ENCODE data around the gene GRN.

Gene GRN

GRCh38 chr17:44358066-44358465 is 13.0 kb downstream of the GRN start:
- no peak overlapping the region for H3K4me3 ChIP-seq (ENCODE audit: severe bottlenecking)
- ATAC-seq (ENCODE audit: low read depth) (no peak), DNase-seq (ENCODE audit: low spot score) (no peak)
- H3K27me3 ChIP-seq (ENCODE audit: insufficient read depth, poor library complexity, severe bottlenecking): no peaks in the 10 kb centered on the region
- H3K9me3 ChIP-seq (ENCODE audit: severe bottlenecking): no peaks in the 10 kb centered on the region
- H3K4me1 ChIP-seq (ENCODE audit: insufficient read depth, poor library complexity, severe bottlenecking): no peaks in the 10 kb centered on the region
- H3K36me3 ChIP-seq (ENCODE audit: low read depth): no peaks in the 10 kb centered on the region
- no peak for TF ChIP-seq CTCF (IDR thresholded peaks at IDR 0.05; ENCODE audit: poor library complexity, severe bottlenecking)
- no peak overlapping the region for H3K27ac ChIP-seq (ENCODE audit: poor library complexity, severe bottlenecking)

- Histone ChIP-seq H3K9me3 (ENCODE audit: severe bottlenecking) (no peaks in the 10 kb centered on the region), H3K4me3 (ENCODE audit: severe bottlenecking) (no peak overlapping the region), H3K4me1 (ENCODE audit: insufficient read depth, poor library complexity, severe bottlenecking) (no peaks in the 10 kb centered on the region), H3K36me3 (ENCODE audit: low read depth) (no peaks in the 10 kb centered on the region), H3K27me3 (ENCODE audit: insufficient read depth, poor library complexity, severe bottlenecking) (no peaks in the 10 kb centered on the region), H3K27ac (ENCODE audit: poor library complexity, severe bottlenecking) (no peak overlapping the region)
- DNase-seq (ENCODE audit: low spot score) (no peak), ATAC-seq (ENCODE audit: low read depth) (no peak)
- no peak for TF ChIP-seq CTCF (IDR thresholded peaks at IDR 0.05; ENCODE audit: poor library complexity, severe bottlenecking)
These were observed 13.9 kb downstream of the GRN start for GRCh38 chr17:44359006-44359405.

- no peak overlapping the region for H3K27ac ChIP-seq (ENCODE audit: poor library complexity, severe bottlenecking)
- no peak for ATAC-seq (ENCODE audit: low read depth)
- no peaks in the 10 kb centered on the region for H3K36me3 ChIP-seq (ENCODE audit: low read depth)
- no peak for DNase-seq (ENCODE audit: low spot score)
- H3K27me3 ChIP-seq (ENCODE audit: insufficient read depth, poor library complexity, severe bottlenecking): no peaks in the 10 kb centered on the region
- no peaks in the 10 kb centered on the region for H3K9me3 ChIP-seq (ENCODE audit: severe bottlenecking)
- TF ChIP-seq CTCF (IDR thresholded peaks at IDR 0.05; ENCODE audit: poor library complexity, severe bottlenecking): no peak
- H3K4me3 ChIP-seq (ENCODE audit: severe bottlenecking): no peak overlapping the region
- H3K4me1 ChIP-seq (ENCODE audit: insufficient read depth, poor library complexity, severe bottlenecking): no peaks in the 10 kb centered on the region
These were observed 14.5 kb downstream of the GRN start for GRCh38 chr17:44359458-44360143.

- H3K27me3 ChIP-seq (ENCODE audit: insufficient read depth, poor library complexity, severe bottlenecking): no peaks in the 10 kb centered on the region
- no peak overlapping the region for H3K4me3 ChIP-seq (ENCODE audit: severe bottlenecking)
- no peaks in the 10 kb centered on the region for H3K36me3 ChIP-seq (ENCODE audit: low read depth)
- H3K9me3 ChIP-seq (ENCODE audit: severe bottlenecking): no peaks in the 10 kb centered on the region
- DNase-seq (ENCODE audit: low spot score): no peak
- no peak for ATAC-seq (ENCODE audit: low read depth)
- H3K27ac ChIP-seq (ENCODE audit: poor library complexity, severe bottlenecking): no peak overlapping the region
- no peak for TF ChIP-seq CTCF (IDR thresholded peaks at IDR 0.05; ENCODE audit: poor library complexity, severe bottlenecking)
- no peaks in the 10 kb centered on the region for H3K4me1 ChIP-seq (ENCODE audit: insufficient read depth, poor library complexity, severe bottlenecking)
These were observed 15.0 kb downstream of the GRN start for GRCh38 chr17:44360144-44360533.

- H3K4me1 ChIP-seq (ENCODE audit: insufficient read depth, poor library complexity, severe bottlenecking): no peaks in the 10 kb centered on the region
- H3K36me3 ChIP-seq (ENCODE audit: low read depth): no peaks in the 10 kb centered on the region
- no peak for DNase-seq (ENCODE audit: low spot score)
- no peak overlapping the region for H3K4me3 ChIP-seq (ENCODE audit: severe bottlenecking)
- no peaks in the 10 kb centered on the region for H3K27me3 ChIP-seq (ENCODE audit: insufficient read depth, poor library complexity, severe bottlenecking)
- H3K9me3 ChIP-seq (ENCODE audit: severe bottlenecking): no peaks in the 10 kb centered on the region
- H3K27ac ChIP-seq (ENCODE audit: poor library complexity, severe bottlenecking): no peak overlapping the region
- ATAC-seq (ENCODE audit: low read depth): no peak
- no peak for TF ChIP-seq CTCF (IDR thresholded peaks at IDR 0.05; ENCODE audit: poor library complexity, severe bottlenecking)
These were observed 15.7 kb downstream of the GRN start for GRCh38 chr17:44360826-44361225.
